Activated T-helper 1 cell treated with anti-CD3 and anti-CD28 coated beads, Interleukin-2, amount 50 U/mL, for 16 hours (primary cell): Measurements from ENCODE around the gene RTL5.

Experiments used
- DNase-seq, 2 donors: peaks; one replicate each; pipeline ENCODE4 v3.0.0-alpha.2; 2020; ENCODE audit warnings: low read depth in 1 of 2, low spot score in 1 of 2

Gene RTL5

GRCh38 chrX:72110051-72110875, 21.5 kb downstream of the RTL5 start:
- no peak for DNase-seq

GRCh38 chrX:72108666-72109065, 23.0 kb downstream of the RTL5 start:
- DNase-seq, result no peak

GRCh38 chrX:72107841-72108595, 23.7 kb downstream of the RTL5 start:
- DNase-seq, result no peak

- DNase-seq, result no peak
These were observed 24.4 kb downstream of the RTL5 start for GRCh38 chrX:72107320-72107719.

GRCh38 chrX:72105436-72105835, 26.3 kb downstream of the RTL5 start:
- DNase-seq, result peak; percentile 14 to 29

GRCh38 chrX:72102760-72103159, 29.0 kb downstream of the RTL5 start:
- DNase-seq, result no peak

GRCh38 chrX:72102126-72102525, 29.6 kb downstream of the RTL5 start:
- no peak for DNase-seq

GRCh38 chrX:72101597-72102037, 30.1 kb downstream of the RTL5 start:
- no peak for DNase-seq

GRCh38 chrX:72100824-72101351, 30.8 kb downstream of the RTL5 start:
- DNase-seq, result peak; percentile 15 to 52

GRCh38 chrX:72100051-72100755, 31.5 kb downstream of the RTL5 start:
- DNase-seq, result no peak

GRCh38 chrX:72097098-72097497, 34.6 kb downstream of the RTL5 start:
- no peak for DNase-seq

- no peak for DNase-seq
These were observed 36.3 kb downstream of the RTL5 start for GRCh38 chrX:72095370-72095769.

GRCh38 chrX:72094894-72095293, 36.8 kb downstream of the RTL5 start:
- DNase-seq, result peak; percentile 24 to 49

- DNase-seq, result no peak
These were observed 42.5 kb downstream of the RTL5 start for GRCh38 chrX:72089254-72089653.

GRCh38 chrX:72088761-72089160, 43.0 kb downstream of the RTL5 start:
- DNase-seq, result no peak

- no peak for DNase-seq
These were observed 44.7 kb downstream of the RTL5 start for GRCh38 chrX:72086995-72087394.

- DNase-seq, result no peak
These were observed 47.6 kb downstream of the RTL5 start for GRCh38 chrX:72084114-72084513.

GRCh38 chrX:72083291-72083690, 48.4 kb downstream of the RTL5 start:
- no peak for DNase-seq

- DNase-seq, result no peak
These were observed 50.0 kb downstream of the RTL5 start for GRCh38 chrX:72081605-72082320.

GRCh38 chrX:72080800-72081199, 50.9 kb downstream of the RTL5 start:
- no peak for DNase-seq

GRCh38 chrX:72080150-72080549, 51.6 kb downstream of the RTL5 start:
- no peak for DNase-seq
